Measurements from ENCODE around the gene ATP7B.

Gene ATP7B

DNA sequence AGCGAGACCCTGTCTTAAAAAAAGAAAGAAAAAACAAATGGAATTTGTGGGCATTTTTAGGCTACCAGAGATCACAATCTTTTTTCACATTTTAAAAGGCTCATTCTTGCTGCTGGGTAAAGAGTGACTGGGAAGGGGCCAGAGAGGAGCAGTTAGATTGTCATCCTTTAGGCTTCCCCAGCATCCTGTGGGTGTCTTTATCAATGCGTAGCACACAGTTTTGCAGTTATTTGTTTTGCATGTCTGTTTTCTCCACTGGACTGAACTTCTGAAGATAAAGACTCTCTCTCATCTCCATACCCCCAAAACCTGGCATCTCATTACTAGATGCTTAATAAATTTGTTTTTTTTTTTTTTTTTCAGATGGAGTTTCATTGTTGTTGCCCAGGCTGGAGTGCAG, 11.1 kb upstream of the ATP7B start:
- TF ChIP-seq, protein P1, sequence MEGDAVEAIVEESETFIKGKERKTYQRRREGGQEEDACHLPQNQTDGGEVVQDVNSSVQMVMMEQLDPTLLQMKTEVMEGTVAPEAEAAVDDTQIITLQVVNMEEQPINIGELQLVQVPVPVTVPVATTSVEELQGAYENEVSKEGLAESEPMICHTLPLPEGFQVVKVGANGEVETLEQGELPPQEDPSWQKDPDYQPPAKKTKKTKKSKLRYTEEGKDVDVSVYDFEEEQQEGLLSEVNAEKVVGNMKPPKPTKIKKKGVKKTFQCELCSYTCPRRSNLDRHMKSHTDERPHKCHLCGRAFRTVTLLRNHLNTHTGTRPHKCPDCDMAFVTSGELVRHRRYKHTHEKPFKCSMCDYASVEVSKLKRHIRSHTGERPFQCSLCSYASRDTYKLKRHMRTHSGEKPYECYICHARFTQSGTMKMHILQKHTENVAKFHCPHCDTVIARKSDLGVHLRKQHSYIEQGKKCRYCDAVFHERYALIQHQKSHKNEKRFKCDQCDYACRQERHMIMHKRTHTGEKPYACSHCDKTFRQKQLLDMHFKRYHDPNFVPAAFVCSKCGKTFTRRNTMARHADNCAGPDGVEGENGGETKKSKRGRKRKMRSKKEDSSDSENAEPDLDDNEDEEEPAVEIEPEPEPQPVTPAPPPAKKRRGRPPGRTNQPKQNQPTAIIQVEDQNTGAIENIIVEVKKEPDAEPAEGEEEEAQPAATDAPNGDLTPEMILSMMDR (conservative IDR thresholded peaks at IDR 0.05): no peak
- H3K27ac ChIP-seq: no peak overlapping the region

DNA sequence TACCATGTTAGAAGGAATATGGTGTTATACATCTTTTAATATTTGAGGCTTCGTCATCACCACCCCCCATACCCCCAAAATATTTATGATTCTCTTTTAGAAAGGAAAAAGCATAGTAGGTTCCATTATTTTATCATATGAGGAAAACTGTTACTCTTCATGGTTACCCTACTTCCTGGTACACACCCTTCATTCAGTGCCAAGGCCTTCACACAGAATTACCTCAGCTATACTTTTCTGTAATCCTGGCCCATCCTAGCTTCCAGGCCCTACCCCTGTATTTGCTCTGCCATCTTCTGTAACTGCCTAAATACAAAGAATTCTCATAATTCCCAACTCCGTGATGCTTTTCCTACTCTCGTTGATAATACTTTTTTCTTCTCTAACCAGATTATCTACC, 8.9 kb upstream of the ATP7B start:
- TF ChIP-seq, protein P1 (conservative IDR thresholded peaks at IDR 0.05): no peak
- H3K27ac ChIP-seq: no peak overlapping the region

DNA sequence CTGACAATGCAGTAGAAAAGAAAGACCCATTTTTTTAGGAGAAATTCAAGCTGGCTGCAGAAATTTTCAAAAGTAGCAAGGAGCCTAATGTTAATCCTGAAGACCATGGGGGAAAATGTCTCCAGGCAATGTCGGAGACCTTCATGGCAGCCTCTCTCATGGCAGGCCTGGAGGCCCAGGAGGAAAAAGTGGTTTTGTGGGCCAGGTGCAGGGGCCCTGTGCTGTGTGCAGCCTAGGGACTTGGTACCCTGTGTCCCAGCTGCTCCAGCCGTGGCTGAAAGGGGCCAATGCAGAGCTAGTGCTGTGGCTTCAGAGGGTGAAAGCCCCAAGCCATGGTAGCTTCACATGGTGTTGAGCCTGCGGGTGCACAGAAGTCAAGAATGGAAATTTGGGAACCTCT, 5.0 kb upstream of the ATP7B start:
- H3K27ac ChIP-seq: no peak overlapping the region
- TF ChIP-seq, protein P1 (conservative IDR thresholded peaks at IDR 0.05): no peak

DNA sequence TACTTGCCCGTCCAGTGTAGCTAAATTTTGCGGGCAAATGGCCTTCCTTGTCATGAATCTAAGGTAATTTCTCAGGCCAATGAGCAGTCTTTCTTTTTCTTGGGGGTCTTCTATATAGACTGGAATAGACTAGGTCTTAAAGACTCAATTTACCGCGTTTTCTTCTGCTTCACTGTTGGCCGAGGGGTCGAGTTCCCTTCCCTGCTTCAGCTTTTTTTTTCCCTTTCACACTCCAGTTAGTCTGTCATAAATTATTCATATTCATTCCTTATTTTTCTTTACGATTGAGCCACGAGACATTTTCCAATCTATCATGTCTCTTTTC, 1.2 kb upstream of the ATP7B start:
- TF ChIP-seq, protein P1 (conservative IDR thresholded peaks at IDR 0.05): no peak
- peak overlapping the region; percentile 85 for H3K27ac ChIP-seq

DNA sequence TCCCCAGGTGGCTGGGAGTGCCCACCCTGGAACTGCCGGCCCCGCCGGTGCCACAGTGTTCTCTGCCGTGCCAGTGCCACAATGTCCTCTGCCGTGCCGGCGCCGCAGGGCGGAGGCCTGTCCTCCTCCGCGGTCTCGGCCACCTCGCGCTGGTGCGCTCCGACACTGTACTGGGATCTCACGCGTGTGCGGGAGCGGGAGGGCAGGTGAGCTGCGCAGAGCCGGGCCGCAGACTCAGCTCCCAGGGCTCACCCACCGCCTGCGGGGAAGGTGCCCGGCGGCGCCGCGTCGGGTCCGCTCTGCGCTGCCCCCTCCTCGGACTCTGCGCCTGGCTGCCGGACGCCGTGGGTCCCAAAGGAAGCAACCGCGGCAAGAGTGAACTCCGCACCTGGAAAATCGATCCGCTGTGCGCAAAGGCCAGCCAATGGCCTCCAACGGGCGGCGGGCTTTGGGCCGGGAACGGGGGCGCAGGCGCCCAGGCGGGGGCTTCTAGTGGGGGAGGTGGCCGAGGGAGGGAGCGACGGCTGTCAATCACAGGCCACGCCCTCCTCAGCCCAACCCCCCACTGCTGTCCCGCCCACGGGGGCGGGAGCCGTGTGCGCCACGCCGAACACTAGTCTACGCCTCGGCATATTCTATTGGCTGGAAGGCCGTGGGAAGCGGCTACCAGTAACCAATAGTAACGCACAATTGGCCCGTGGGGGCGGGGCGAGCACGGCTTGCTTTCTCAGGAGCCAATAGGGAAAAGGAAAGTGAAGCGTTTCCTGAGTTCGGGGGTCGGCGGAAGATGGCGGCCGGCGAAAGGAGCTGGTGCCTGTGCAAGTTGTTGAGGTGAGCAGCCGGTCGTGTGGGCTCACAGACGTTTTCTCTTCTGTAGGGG, 622 bp upstream of the ATP7B start, which contains the start of gene ALG11:
ALG11 (plus strand) TSS at position 767 of the 880 bp plus-strand sequence; CDS start at position 788, 21 bp downstream.
- H3K27ac ChIP-seq: peak within 1 kb of the TSS; percentile 85
- TF ChIP-seq, protein P1 (conservative IDR thresholded peaks at IDR 0.05): no peak

DNA sequence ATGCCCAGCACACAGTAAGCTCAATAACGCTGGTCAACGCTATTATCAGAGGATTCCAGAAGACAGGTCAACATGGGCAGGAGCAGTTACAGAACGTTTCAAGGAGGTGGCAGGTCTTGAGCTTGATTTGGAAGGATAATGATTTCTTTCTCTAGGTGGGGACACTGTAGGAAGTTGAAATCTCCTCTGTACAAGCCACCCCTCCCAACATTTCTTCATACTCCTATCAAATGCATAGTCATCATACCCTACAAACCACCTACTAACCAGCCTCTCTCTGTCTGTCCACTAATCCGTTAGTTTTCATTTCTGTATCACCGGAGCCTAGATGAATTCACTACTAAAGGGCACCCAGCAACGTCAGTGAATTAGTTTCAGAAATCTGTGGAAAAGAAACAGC, 1.3 kb downstream of the ATP7B start:
- TF ChIP-seq, protein P1 (conservative IDR thresholded peaks at IDR 0.05): no peak

DNA sequence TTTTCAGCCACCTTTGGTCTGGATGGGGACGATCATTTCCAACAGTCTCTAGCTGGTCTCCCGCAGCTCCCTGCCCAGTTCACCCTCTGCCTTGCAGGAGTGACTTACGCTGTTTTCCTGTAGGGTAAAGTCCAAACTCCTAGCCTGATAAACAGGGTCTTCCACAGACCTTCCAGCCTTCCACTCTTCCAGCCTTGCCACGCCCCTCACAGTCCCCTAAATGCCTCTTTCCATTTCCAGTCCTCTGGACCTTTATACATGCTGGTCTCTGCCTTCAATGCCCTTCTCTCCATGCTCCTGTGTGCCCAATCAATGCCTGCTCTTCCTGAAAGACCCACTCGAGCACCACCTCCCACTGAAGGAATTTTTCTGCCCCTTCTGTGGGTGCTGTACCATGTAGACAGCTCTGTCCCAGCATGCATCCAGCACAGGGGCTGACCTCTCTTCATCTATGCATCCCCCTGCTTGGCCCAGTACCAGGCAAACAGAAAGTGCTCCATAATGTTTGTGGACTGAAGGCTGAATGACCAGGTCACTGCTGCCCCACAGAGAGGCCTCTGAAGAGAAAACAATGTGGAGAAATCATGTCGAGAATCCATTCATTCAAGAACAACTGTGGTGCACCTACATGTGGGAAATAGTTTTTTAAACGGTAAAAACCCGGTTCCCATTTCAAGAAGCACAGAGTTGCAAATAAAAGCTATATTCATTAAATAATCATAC, 4.6 kb downstream of the ATP7B start:
- no peak overlapping the region for H3K27ac ChIP-seq
- TF ChIP-seq, protein P1 (conservative IDR thresholded peaks at IDR 0.05): no peak

More for the DNA sequence above, 1.3 kb downstream of the ATP7B start:
- no peak overlapping the region for H3K27ac ChIP-seq
